Activated T-helper 17 cell treated with anti-CD3 and anti-CD28 coated beads, Interleukin-2, amount 50 U/mL, for 72 hours (primary cell): ENCODE measurements around the gene SDCCAG8. TPM values are rescaled to one million over a fixed set of nuclear protein-coding genes. Genes with fewer than 3 reads are reported as not detected.

Experiments
- ATAC-seq: fragments of 150-1000 bp; cut with Tn5 transposase; replicated peaks from 2 replicates; pipeline ENCODE4 v1.10.0; 2021; ENCODE audit warnings: mild to moderate bottlenecking, moderate library complexity
- H3K27ac Mint-ChIP-seq: one replicate; pipeline ENCODE4 v1.8.0; 2022; ENCODE audit warnings: mixed read lengths
- H3K27me3 Mint-ChIP-seq: one replicate; pipeline ENCODE4 v1.8.0; 2022; ENCODE audit warnings: mixed read lengths
- H3K36me3 Mint-ChIP-seq: one replicate; pipeline ENCODE4 v1.8.0; 2022; ENCODE audit warnings: low read depth, mild to moderate bottlenecking, mixed read lengths
- H3K4me1 Mint-ChIP-seq: one replicate; pipeline ENCODE4 v1.8.0; 2022; ENCODE audit warnings: mixed read lengths
- H3K4me3 Mint-ChIP-seq: one replicate; pipeline ENCODE4 v1.8.0; 2022; ENCODE audit warnings: mild to moderate bottlenecking, mixed read lengths
- H3K9me3 Mint-ChIP-seq: one replicate; pipeline ENCODE4 v1.8.0; 2022; ENCODE audit warnings: mixed read lengths
- total RNA-seq, 2 donors: library from RNA; stranded (reverse); gene quantifications; one replicate each; pipeline ENCODE4 v1.2.3, GENCODE V29; 2022

The SDCCAG8 gene
- total RNA-seq, 2 donors from 2014 or later = 22.2 to 31.7 TPM

DNA sequence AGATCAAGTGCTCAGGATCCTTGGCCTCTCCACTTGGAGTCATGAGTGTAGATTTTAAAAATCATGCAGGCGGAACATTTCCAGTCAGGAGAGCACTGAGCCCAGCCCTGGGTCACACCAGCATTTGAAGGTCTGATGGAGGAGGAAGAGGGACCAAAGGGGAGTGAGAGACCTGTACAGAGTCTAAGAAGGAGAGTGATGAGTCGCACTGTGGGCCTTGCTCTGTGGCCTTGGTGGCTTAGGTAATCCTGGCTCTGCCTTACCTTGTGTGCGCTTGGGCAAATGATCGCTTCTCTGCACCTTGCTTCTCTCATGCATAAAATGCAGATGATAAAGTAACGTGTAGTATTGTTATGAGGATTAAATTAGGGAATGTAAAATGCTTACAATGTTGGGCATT, 225.3 kb downstream of the SDCCAG8 start:
- Mint-ChIP-seq H3K27me3 (no peaks in the 10 kb centered on the region), H3K27ac (no peak overlapping the region), H3K9me3 (no peaks in the 10 kb centered on the region), H3K4me3 (no peak overlapping the region), H3K36me3 (no peaks in the 10 kb centered on the region), H3K4me1 (peaks cover 5% of the 10 kb centered on the region)
- ATAC-seq = peak; percentile 47

DNA sequence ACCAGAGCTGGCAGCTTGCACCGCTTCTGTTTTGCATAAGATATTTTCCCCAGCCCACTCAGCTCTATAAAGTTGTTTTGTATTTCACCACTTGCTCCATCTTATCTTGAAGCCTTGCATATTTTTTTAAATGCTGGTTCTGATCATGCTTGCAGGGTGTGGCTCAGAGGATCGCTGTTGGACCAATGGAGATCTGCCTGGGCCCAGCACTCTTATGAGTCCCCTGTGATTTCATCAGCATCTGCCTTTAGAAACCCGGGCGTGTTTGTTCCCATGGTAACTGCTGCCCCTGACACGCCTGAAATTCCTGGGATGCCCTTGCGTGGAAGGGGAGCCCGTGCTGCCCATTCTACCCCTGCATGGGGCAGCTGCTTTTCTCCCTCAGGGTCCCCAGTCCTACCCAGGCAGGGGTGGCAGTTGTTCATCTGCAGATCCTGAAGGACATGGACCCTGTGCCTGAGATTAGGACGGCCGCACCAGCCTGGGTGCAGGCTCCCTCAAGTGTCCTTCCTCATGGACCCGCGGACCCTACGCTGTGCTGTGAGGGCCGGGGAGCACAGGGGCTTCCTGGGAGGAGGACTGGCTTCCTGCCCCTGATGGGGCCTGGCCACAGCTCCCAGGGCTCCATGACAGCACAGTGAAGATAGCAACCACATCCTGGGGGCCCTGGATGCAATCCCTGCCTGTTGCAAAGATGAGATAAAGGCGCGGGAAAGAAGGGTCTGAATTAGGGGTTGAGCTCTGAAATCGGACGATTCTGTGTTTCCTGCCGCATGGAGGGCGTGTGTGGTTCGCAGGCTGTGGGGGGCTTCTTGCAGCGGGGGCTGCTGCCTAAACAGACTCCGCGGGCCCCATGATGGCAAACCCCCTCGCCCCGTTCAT, 226.5 kb downstream of the SDCCAG8 start:
- peak; percentile 34 for ATAC-seq
- H3K4me3 Mint-ChIP-seq = peak overlapping the region; percentile 69
- peak overlapping the region; percentile 61 for H3K27ac Mint-ChIP-seq
- no peaks in the 10 kb centered on the region for H3K27me3 Mint-ChIP-seq
- no peaks in the 10 kb centered on the region for H3K36me3 Mint-ChIP-seq
- H3K9me3 Mint-ChIP-seq = no peaks in the 10 kb centered on the region
- peaks cover 5% of the 10 kb centered on the region for H3K4me1 Mint-ChIP-seq

DNA sequence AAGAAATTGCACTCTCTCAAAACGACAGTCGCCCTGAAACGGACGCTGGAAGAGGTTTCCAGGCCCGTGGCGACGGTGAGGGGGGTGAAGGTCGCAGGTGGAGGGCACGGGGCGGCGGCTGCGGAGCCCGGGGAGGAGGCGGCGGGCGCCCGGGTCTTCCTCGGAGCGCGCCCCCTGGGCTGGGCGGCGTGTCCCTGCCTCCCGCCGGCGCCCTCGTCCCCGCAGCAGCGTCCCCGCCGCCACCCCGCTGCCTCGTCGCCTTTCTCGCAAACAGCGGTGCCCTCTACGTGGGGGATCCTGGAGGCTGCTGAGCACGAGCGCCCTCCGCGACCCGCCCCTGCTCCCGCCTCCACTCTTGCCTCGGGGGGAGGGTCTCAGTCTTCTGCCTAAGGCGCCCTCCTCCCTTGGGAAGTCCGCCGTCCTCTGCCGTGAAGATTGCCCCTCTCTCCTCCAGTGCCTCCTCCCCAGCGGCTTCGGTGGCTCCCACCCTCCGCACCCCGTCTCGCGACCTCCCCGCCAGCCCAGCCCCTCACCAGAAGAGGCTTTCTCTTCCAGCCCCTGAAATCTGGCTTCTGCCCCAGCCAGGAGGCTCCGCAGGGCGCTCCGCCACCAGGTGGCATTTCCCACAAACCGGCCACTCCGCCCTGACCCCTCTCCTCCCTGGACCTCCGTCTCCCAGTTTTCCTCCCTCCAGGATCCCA, 227.4 kb downstream of the SDCCAG8 start:
- H3K4me1 Mint-ChIP-seq = peaks cover 5% of the 10 kb centered on the region
- ATAC-seq = peak; percentile 26
- H3K9me3 Mint-ChIP-seq = no peaks in the 10 kb centered on the region
- peak overlapping the region; percentile 69 for H3K4me3 Mint-ChIP-seq
- H3K27ac Mint-ChIP-seq = peak overlapping the region; percentile 61
- H3K27me3 Mint-ChIP-seq = no peaks in the 10 kb centered on the region
- H3K36me3 Mint-ChIP-seq = no peaks in the 10 kb centered on the region

DNA sequence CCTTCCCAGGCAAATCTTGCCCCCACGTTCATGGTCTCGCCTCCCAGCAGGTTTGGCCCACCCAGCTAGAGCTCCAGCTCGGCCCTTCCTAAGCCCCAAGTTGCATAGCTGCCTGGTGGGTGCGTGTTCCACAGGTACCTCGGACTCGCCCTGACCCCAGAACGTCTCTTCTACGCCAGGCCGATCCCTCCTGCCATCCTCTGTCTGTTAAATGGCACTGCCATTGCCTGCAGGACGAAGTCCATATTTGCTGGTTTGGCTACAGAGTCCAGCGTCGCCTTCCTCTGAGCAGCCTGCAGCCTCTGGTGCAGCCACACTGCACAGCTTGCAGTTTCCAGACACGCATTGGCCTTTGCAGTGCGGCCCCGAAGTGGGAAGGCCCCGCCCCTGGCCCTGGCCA, 228.1 kb downstream of the SDCCAG8 start:
- H3K4me3 Mint-ChIP-seq = peak overlapping the region; percentile 66
- H3K4me1 Mint-ChIP-seq = peaks cover 5% of the 10 kb centered on the region
- peak overlapping the region; percentile 59 for H3K27ac Mint-ChIP-seq
- no peaks in the 10 kb centered on the region for H3K9me3 Mint-ChIP-seq
- H3K27me3 Mint-ChIP-seq = no peaks in the 10 kb centered on the region
- no peaks in the 10 kb centered on the region for H3K36me3 Mint-ChIP-seq
- ATAC-seq = no peak

DNA sequence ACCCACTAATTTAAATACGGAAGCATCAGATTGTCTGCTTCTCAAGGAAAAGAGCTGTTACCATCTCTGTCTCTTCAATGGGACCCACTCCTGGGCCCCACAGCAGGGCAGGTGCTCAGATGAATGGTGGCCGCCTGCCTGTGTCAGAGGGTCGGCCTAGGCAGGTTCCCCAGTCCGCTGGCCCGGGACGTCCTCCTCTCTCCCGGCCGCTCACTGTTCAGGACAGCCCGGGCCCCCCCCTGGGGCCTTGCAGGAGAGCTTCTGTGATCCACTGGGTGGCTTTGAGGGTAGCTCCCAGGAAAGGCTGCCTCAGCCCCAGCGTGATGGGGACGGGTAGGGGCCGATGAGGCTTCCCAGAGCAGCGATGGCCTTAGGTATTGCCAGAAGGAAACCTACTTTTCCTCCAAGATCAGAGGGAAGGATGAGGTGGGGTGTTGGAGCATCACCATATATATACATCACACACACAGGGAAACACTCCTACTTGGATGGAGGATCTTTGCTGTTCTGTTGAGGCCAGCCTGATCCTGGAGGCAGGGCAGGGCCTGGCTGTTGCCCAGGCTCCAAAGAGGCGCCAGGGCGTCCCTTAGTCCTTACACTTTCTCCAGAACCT, 231.3 kb downstream of the SDCCAG8 start:
- H3K36me3 Mint-ChIP-seq = no peaks in the 10 kb centered on the region
- no peaks in the 10 kb centered on the region for H3K27me3 Mint-ChIP-seq
- H3K9me3 Mint-ChIP-seq = no peaks in the 10 kb centered on the region
- no peak for ATAC-seq
- H3K4me1 Mint-ChIP-seq = peaks cover 5% of the 10 kb centered on the region
- H3K4me3 Mint-ChIP-seq = no peak overlapping the region
- no peak overlapping the region for H3K27ac Mint-ChIP-seq

DNA sequence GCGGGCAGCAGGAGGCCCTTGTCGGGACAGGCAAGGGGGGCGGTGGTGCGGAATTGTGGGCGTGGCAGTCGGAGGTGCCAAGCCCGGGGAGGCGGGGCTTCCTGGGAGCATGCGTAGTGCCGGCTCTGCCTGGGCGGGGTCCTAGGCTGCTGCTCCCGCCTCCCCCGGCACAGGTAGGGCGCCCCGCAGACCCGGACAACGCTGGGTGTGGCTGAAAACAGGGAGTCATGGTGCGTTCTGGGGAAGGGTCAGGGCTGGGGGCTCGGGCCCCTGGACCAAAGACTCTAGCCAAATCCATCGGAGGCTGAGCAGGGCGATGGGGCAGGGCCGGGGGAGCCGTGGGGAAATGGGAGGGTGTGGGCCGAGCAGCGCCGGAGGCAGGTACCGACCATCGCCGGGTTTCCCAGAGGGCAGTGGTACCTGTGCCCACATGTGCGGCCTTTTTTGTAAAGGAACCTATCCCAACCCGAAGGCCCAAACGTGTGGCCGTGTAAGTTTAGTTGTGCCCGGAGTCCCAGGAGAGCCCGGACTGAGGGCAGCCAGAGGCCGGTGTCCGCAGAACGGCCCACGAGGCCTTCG, 231.9 kb downstream of the SDCCAG8 start:
- Mint-ChIP-seq H3K9me3 (no peaks in the 10 kb centered on the region), H3K36me3 (no peaks in the 10 kb centered on the region), H3K27me3 (no peaks in the 10 kb centered on the region), H3K4me3 (no peak overlapping the region), H3K4me1 (peaks cover under 1% of the 10 kb centered on the region), H3K27ac (no peak overlapping the region)
- ATAC-seq = no peak

DNA sequence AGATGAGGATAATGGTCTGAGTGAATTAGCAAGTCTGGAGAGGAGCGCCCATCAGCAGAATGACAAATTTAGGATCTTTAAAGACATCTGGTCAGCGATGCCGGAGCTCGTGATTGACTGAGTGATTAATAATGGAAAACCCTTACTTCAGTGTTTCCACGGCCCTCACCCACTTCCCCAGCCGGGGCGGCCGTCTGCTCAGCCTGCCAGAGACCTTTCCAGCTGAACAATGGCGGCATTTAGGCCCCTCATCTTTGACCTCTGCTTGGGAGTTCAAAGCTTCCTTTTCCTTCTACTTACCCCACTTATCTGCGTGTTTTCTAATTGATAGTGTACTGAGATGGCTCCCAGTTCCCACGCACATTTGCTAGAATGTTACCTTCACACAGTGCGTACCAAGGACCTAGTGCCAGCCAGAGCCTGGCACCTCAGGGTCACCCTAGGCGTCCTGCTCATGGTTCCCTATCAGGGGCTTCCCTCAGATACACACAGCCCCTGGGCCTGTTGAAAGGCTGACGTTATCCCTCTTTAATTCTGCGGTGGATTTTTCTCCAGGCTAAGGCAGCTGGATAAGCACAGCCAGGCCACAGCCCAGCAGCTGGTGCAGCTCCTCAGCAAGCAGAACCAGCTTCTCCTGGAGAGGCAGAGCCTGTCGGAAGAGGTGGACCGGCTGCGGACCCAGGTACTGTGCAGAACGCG, 232.8 kb downstream of the SDCCAG8 start:
- no peak for ATAC-seq
- no peak overlapping the region for H3K27ac Mint-ChIP-seq
- no peaks in the 10 kb centered on the region for H3K4me1 Mint-ChIP-seq
- H3K4me3 Mint-ChIP-seq = no peak overlapping the region
- H3K36me3 Mint-ChIP-seq = no peaks in the 10 kb centered on the region
- no peaks in the 10 kb centered on the region for H3K9me3 Mint-ChIP-seq
- no peaks in the 10 kb centered on the region for H3K27me3 Mint-ChIP-seq

DNA sequence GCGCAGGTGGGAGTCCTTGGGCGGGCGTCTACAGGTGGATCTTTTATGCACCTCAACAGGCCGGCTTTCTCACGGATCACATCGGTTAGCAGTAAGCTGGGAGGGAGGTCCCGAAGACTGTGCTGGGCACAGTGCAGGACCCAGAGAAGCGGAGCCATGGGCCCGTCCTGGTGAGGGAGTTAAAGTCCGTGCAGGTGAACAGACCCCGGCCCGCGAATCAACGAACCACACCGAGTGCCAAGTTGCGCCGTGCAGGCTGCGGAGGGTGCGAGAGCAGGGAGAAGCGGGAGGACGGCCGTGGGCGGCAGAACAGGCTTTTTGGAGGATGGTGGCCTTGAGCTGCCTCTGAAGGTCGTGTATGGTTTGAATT, 233.3 kb downstream of the SDCCAG8 start:
- Mint-ChIP-seq H3K4me1 (no peaks in the 10 kb centered on the region), H3K36me3 (no peaks in the 10 kb centered on the region), H3K27ac (no peak overlapping the region), H3K9me3 (no peaks in the 10 kb centered on the region), H3K27me3 (no peaks in the 10 kb centered on the region), H3K4me3 (no peak overlapping the region)
- no peak for ATAC-seq

DNA sequence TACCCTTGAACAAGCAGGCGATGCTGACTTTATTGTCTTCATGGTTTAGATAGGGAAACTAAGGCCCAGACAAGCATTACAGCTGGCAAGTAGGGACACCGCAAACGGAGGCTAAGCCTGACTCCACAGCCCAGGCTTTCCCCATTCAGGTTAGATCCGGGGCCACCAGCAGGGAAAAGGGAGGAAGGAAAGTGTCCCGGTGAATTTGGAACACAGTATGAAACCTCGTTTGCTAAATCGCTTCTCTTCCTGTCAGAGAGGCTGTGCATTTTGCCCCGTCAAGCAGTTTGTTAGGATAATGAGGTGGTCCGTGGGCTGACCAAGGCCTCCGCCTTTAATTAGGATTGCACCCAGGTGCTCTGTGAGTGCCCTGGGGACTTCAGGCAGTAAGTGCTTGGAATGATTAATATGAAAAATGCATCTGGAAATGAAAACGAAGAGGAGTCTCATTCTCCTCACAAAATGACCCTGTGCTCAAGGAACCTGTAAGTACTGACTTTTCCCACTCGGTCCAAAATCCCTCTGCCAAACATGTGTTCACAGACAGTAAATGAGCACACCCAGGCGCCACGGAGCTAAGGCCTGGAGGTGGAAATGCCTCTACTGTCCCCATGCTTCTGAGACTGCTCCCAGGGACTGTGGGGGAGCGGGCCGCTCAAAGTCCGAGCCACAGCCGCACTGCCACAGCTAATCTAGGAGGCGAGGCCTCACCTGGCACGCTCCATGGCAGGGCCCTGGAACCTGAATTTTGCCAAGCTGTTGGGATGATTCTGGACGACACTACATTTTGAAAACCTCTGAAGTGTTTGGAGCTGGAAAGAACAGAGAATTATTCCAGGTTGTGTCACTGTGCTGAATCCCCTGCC, 234.1 kb downstream of the SDCCAG8 start:
- Mint-ChIP-seq H3K4me1 (no peaks in the 10 kb centered on the region), H3K27ac (no peak overlapping the region), H3K4me3 (no peak overlapping the region), H3K27me3 (no peaks in the 10 kb centered on the region), H3K9me3 (no peaks in the 10 kb centered on the region), H3K36me3 (no peaks in the 10 kb centered on the region)
- no peak for ATAC-seq

DNA sequence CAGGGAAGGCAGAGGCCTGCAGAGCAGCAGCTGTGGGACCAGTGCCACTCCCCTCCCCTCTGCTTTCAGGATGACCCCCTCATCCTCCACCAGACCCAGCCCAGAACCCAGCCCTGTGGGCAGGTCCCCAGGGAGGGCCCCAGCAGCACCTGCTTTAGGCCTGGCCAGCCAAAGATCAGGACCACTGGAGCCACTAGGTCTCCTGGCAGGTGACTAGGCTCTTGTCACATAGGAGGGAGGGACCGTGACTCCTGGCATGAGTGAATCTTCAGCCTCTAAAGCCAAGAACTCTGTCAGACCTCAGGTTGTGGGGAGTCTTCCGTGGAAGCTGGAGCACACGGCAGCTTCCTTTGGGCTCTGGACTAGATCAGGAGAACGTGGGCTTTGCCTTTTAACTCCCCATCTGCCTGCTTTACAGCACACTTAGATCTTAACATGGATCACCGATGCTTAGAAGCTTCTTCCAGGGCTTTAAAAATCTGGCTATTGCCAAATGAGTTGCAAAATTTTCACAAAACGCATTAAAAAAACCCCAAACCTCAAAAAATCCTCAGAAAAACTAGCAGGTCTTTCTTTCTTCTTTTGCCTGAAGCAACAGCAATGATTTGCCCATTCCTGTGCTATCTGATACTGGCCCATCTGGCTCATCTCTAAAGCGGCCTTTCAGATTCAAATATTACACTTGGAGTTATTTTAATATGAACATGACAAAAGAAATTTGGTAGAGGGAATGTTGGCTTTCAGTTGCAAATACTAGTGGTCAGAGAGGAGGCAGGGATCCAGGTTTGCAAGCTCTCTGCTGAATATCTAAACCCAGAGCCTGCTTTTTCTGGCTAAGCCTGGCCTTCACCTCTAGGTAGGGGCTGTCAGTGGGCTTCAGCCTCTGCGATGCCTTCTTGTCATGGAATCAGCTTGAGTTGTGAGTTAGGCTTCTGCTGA, 235.2 kb downstream of the SDCCAG8 start:
- Mint-ChIP-seq H3K27me3 (no peaks in the 10 kb centered on the region), H3K9me3 (no peaks in the 10 kb centered on the region), H3K36me3 (no peaks in the 10 kb centered on the region), H3K4me1 (no peaks in the 10 kb centered on the region), H3K4me3 (no peak overlapping the region), H3K27ac (peak overlapping the region; percentile 30)
- peak; percentile 11 for ATAC-seq

DNA sequence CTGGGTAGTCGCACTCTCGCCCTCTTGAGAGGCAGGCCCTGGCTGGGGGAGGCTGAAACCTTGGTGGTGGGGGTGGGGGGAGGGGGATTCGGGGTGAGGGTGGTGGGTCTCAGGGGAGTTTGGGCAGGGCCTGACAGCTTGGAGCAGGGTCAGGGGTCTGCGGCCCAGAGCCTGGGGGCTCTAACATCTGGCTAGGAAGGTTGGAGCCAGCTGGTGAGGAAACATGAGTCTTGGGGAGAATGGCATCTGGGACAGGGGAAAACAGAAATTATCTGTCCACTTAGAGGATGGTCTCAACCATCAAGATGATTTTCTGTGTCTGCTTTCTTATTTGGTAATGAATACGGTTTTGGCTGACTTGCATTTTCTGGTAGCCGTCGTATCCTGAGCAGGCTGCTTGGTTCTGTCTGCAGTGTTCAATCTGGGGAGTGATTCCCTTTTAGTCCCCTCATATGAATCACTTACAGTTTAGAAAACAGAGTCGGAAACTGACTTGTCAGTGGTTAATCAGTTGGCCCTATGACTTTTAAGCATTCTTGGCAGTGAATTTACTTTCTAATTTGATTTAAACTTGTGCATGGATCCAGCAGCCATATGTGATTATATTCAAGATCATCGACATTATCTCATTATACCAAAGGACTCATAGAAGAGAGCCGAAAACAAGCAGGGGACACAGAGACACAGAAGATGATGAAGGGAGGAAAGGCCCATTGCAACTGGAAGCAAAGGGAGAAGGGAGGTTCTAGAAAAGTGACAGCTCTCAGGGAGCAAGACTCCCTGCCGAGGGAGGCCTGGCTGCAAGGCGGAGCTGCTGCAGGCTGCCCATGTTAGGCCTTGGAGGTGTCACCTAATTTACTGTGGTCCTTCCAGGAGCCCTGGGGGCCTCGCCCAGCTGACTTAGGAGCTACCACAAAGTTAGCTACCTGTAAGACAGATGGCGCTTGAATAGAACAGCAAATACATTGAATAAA, 237.6 kb downstream of the SDCCAG8 start:
- H3K4me3 Mint-ChIP-seq = no peak overlapping the region
- no peaks in the 10 kb centered on the region for H3K9me3 Mint-ChIP-seq
- H3K4me1 Mint-ChIP-seq = no peaks in the 10 kb centered on the region
- no peak for ATAC-seq
- peak overlapping the region; percentile 9 for H3K27ac Mint-ChIP-seq
- peaks cover 6% of the 10 kb centered on the region for H3K36me3 Mint-ChIP-seq
- no peaks in the 10 kb centered on the region for H3K27me3 Mint-ChIP-seq
